Measurements from ENCODE around the gene CTXN1.

DNA sequence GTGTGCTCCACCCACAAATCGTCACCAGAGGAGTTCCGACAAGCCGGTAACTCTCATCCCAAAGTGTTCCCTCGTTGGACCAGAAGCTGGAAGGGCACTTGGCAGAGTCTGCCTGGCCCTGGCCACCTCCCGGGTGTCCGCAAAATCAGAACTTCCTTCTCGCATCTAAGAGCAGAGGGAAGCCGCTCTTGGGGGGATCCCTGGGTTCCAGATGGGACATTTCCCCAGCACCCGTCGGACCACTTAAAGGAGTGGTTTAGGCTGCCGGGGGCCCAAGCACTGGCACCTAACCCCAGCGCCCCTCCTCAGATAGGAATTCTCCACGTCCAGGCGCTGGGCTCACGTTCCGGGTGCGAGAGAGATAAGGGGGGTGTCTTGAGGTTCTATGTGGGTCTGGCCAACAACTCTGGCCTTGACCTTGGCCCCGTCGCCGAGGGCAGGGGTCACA is 23.1 kb downstream of the CTXN1 start:
- TF ChIP-seq, protein P1, sequence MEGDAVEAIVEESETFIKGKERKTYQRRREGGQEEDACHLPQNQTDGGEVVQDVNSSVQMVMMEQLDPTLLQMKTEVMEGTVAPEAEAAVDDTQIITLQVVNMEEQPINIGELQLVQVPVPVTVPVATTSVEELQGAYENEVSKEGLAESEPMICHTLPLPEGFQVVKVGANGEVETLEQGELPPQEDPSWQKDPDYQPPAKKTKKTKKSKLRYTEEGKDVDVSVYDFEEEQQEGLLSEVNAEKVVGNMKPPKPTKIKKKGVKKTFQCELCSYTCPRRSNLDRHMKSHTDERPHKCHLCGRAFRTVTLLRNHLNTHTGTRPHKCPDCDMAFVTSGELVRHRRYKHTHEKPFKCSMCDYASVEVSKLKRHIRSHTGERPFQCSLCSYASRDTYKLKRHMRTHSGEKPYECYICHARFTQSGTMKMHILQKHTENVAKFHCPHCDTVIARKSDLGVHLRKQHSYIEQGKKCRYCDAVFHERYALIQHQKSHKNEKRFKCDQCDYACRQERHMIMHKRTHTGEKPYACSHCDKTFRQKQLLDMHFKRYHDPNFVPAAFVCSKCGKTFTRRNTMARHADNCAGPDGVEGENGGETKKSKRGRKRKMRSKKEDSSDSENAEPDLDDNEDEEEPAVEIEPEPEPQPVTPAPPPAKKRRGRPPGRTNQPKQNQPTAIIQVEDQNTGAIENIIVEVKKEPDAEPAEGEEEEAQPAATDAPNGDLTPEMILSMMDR (IDR thresholded peaks at IDR 0.05), result no peak
- TF ChIP-seq POLR2A (IDR thresholded peaks at IDR 0.05), result no peak
